ENCODE measurements around the gene SLAMF6.

The SLAMF6 gene

DNA sequence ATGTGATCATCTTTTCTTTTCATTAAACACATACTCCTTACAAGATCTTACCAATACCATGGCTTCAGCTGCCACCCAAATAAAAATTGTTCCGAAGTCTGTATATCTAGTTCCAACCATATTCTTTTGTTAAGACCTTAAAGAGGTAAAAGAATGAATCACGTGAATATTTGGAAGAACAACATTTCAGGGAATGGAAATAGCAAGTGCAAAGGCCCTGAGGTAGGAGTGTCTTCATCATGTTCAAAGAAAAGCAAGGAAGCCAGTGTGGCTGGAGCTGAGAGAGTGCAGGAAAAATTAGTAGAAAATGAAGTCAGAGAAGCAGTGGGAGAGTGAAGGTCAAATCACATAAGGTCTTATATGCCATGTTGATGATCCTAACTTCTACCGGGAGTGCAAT is 50.9 kb downstream of the SLAMF6 start:
- DNase-seq (ENCODE audit: low read depth in 2 of 2, low spot score in 1 of 2) = no peak

DNA sequence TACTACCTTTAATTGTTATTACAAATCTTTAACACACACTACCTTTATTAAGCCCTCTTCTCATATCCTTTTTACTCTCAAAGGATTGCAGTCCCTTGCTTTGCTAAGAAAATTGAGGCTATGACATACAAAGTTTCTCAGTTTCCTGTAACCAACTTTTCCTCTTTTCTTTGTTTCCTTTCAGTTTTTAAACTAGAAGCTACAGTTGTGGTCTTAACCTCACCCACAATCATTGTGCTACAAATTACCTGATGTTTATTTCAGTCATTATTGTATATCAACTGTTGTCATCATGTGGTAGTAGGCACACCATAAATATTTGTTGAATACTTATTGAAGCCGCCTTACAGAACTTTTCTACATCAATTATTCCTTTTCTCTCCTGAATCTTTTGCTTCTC is 51.8 kb downstream of the SLAMF6 start:
- no peak for DNase-seq (ENCODE audit: low read depth in 2 of 2, low spot score in 1 of 2)

DNA sequence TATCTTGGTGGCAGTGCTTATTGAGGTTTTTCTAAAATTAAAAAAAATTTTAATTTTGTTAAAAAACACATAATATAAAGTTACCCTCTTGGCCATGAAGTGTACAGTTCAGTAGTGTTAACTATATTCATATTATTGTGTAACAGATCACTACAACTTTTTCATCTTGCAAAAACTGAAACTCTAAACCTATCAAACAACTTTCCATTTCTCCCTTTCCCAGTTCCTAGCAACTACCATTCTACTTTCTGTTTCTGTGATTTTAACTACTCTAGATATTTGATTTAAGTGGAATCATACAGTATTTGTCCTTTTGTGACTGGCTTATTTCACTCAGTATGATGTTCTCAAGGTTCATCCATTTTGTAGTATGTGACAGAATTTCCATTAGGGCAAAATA is 55.5 kb downstream of the SLAMF6 start:
- DNase-seq (ENCODE audit: low read depth in 2 of 2, low spot score in 1 of 2) = no peak

DNA sequence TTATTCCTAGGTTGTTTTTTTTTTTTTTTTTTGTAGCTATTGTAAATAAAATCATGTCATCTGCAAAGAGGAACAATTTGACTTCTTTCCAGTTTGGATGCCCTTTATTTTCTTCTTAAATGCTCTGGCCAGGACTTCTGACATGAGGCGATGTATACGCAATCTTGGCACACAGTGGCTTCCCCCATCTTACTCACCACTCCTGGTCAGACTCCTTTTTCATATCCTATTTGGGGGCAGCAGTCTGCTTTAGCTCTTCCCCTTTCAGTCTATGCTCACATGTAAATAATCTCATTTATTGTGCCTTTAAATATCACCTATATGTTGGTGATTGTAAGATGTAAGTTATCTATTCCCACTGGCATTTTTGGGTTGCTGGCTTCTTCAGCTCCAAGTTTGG is 56.1 kb downstream of the SLAMF6 start:
- DNase-seq (ENCODE audit: low read depth in 2 of 2, low spot score in 1 of 2) = no peak

DNA sequence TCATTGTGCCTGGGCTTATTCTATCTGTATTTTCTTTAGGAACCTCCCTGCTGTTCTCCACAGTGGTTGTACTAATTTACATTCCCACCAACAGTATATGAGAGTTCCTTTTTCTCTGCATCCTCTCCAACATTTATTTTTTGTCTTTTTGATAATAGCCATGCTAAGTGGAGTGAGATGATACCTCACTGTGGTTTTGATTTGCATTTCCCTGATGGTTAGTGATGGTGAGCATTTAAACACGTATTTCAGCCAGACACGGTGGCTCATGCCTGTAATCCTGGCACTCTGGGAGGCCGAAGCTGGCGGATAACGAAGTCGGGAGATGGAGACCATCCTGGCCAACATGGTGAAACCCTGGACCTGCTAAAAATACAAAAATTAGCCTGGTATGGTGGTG is 57.9 kb downstream of the SLAMF6 start:
- no peak for DNase-seq (ENCODE audit: low read depth in 2 of 2, low spot score in 1 of 2)

DNA sequence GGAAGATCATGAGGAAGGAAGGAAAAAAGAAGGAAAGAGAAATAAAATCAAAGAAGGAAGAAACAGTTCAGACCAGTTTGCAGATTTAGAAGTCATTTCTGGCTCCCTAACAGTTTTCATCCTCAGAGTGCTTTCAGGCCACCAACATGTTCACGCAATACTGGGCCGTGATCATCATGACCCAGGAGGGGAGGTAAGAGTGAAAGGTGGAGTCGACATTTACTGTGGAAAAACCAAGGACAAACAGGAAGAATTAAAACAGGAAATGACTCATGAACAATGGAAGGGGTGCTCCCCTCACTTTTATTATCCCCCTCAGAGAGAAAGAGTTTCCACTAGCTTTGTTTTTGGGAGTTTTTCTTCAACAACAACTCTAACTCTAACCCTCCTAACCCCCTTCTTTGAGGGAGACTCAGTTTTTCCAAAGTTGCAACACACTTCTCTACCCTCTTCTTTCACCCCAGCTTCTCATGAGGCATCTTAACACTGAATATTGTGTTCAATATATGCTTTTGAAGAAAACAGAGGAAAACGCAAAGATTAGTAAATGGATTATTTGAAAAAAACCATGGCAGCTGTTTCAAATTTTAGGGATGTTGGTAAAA is 62.3 kb downstream of the SLAMF6 start:
- DNase-seq (ENCODE audit: low read depth in 2 of 2, low spot score in 1 of 2) = no peak

DNA sequence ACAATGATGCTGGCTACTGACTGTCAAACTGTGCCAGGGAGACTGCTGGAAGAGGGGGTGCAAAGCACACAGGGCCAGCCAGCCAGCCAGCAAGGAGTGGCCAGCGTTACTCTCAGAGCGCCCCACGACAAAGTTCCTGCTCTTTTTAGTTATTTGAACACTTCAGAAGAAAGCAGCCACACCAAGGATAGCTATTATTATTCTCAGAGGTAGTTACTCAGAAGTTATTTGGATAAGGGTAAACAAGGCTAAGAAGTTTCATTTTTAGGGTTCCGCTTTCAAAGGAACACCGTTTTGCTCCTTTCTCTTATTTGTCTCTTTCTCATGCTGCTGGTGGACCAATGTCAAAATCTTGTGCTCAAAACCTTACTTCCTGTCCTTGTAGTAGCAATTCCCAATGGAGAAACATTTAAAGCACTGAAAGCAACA is 62.8 kb downstream of the SLAMF6 start:
- no peak for DNase-seq (ENCODE audit: low read depth in 2 of 2, low spot score in 1 of 2)

DNA sequence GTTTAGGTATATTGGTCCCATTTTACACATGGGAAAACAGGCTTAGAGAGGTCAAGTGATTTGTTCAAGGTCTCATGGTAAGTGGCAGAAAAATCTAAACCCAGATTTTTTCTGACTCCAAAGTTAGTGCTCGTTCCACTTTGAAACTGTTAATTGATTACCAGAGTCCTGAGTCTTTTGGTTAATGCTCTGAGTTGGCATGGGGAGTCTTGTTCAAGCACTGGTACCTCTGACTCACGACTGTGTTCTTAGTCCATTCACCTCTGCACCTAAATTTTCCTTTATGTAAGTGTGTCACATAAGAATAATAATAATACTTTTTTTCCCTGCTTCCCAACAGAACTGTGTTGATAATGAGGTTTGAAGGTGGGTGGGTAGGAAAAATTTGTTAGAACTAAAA is 63.4 kb downstream of the SLAMF6 start:
- no peak for DNase-seq (ENCODE audit: low read depth in 2 of 2, low spot score in 1 of 2)

DNA sequence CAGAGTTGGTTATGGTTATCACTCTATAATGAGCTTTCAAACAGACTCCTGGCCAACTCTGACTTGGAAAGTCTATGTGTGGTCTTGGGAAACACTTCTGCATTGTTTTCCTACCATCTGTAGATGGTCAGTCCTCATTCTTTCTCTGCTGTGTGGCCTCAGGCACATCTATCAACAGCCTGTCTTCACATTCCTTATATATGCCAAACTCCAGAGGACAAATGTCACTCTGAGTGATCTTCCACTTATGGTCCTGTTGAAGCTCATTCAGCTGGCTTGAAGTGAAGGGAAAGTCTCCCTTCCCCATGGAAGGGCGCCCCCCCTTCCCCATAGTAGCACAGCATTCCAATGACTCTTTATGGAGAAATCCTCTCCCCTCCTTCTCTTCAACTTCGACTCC is 64.0 kb downstream of the SLAMF6 start:
- DNase-seq (ENCODE audit: low read depth in 2 of 2, low spot score in 1 of 2) = no peak

DNA sequence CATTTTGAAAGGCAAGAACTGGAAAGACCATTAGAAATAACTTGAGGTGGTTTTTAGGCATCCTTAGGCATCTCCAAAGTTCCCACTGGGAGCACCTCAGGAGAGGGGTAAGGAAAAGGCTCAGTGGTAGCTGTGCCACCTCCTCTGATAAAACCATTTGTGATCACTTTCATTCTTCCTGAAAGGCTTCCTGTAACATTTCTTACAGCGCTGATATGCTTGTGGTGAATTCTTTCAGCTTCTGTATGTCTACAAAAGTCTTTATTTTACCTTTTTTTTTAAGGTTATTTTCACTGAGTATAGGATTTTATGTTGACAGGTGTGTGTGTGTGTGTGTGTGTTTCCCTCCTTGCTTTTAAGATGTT is 67.9 kb downstream of the SLAMF6 start:
- DNase-seq (ENCODE audit: low read depth in 2 of 2, low spot score in 1 of 2) = no peak

DNA sequence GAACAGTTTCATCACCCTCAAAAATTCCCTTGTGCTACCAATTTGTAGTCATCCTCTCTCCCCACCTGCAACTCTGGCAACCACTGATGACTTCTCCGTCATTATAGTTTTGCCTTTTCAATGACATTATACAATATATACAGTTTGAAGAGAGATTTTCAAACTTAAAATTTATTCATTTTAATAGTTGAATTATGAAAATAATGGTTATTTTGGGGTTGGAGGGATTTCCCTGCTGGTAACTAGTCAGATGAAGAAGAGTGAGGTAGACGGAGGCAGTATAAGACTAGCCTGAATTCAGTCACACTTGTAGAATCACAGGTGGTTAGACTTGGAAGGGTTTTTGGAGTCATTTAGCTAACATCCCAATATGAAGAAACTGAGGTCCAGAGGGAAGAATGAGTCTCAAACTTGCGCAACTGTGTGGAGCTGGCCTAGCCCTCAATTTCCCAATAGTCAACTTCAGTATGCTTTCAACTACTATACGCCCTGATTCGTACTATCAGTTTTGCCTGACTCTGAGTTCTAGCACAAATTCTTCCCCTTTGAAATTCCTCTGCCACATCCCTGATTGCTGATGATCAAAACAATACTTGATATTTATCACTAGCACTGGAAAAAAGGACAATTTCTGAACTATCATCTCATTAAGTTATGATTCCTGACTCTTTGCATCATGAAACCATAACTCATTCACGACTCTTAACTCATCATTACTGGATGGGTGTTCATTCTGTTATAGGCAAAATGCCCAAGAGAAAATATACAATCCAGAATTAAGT is 68.5 kb downstream of the SLAMF6 start:
- DNase-seq (ENCODE audit: low read depth in 2 of 2, low spot score in 1 of 2) = no peak

DNA sequence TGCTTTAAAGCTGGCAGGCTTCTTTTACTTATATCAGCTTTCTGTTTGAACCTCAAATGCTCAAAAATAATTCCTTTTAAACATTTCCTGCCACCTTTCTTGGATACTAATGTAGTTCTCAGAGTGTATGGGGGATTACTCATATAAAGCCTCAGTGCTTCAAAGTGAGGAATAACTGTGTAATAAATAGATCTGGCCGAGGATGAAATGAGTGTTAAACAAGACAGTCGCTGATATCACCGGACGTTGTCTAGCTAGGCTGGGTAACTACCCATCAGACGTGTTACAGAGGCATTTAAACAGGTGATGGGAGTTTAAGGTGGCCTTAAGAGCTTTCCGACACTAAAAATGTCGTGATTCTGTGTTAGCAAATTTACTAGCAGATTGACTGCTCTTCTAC is 69.6 kb downstream of the SLAMF6 start:
- DNase-seq (ENCODE audit: low read depth in 2 of 2, low spot score in 1 of 2) = no peak

DNA sequence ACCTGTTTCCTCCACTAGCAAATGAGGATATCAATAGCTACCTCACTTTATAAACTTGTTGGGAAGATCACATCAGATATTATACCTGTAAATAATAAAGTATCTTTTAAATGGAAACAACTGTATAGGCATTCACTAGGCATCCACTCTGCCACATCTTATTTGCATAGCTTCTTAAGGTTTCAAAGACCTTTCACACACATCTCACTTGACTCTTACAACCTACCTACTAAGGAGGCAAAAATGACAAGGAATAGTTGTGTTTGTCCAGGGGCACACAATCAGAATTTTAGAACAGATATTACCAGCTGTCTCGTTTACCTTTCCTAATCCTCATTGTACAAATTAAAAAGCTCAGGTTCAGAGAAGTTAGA is 71.2 kb downstream of the SLAMF6 start:
- DNase-seq (ENCODE audit: low read depth in 2 of 2, low spot score in 1 of 2) = no peak

DNA sequence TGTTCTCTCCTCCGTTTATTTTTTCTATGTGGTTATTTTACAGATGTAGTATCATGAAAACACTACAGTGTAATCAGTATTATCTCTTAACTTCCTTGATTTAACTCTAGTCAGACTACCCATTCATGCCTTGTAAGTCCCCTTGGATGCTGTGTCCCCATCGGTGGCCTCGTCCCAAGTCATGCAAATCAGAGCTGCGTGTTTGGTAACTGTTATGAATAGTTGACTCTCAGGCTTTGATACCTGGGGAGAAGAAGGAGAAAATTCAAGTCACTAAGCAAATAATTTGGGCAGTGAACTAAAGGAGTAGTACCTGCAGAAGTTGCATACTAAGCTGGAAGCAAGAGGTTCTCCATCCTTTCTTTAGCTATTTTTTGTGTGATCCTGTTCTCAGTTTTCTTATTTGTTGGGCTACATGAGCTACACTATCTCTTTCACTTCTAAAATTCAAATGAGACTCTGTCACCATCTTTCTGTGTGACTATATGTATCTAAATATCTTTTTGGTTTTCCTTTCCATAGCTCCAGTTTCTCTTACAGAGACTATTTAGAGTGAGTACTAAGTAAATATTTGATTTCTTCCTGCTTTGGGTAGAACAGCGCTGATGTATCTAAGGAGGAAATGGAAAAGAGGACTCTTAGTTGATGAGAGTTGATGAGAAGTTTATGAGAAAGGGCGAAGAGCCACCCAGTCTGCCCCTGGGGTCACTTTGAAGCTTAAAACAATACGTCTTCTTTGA is 71.8 kb downstream of the SLAMF6 start:
- DNase-seq (ENCODE audit: low read depth in 2 of 2, low spot score in 1 of 2) = no peak

DNA sequence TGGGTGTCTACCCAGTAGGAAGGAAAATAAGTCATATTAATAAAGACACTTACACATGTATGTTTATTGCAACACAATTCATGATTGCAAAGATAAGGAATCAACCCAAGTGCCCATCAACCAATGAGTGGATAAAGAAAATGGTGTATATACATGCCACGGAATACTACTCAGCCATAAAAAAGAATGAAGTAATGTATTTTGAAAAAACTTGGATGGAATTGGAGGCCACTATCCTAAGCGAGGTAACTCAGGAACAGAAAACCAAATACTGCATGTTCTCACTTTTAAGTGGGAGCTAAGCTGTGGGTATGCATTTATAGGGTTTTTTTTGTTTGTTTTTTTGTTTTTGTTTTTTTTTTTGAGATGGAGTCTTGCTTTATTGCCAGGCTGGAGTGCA is 73.6 kb downstream of the SLAMF6 start:
- no peak for DNase-seq (ENCODE audit: low read depth in 2 of 2, low spot score in 1 of 2)

DNA sequence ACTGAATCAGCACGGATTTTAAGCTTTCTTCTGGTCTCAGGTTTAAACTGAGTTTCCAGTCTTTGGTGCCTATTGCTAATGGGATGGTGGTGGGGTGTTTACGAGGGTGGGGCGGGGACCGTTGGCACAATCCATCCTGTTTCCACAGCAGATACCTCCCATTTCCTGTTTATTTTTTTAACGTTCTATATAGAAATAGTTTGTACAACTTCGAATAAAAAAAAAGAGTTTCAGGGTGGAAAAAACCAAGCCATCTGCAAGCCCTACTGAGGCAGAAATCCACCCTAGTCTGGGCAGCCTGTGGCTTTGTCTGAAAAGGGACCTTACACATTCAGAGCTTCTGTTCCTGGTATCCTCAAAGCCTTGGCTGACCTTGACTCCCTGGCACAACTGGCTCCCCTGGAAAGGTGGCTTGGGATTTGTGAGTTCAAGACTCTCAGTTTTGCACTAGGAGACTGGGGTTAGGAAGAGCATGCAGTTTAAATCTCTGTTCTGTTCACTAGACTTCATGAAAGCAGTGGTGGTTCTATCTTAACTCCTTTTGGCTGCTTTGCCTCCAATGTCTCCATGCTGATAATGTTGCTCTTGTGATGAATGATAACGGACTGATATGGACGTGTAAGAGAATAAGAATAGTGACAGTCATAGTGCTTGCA is 76.0 kb downstream of the SLAMF6 start:
- no peak for DNase-seq (ENCODE audit: low read depth in 2 of 2, low spot score in 1 of 2)

DNA sequence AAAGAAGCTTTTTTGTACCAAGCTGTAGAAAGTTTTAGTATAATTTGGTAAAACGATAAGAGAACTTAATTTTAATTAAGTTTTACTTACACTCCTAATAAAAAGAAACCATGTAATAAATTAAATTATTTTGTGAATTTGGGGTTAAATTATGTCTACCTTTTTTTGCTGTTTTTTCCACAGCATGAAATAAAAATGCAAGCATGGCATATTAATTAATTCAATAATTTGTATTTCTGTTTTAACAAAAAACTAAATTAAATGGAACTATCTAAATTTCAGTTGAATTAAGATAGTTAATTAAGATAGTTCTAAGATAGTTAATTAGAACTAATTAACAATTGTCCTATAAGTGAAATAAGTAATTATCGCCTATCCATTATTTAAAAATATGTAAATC is 83.3 kb downstream of the SLAMF6 start:
- no peak for DNase-seq (ENCODE audit: low read depth in 2 of 2, low spot score in 1 of 2)

DNA sequence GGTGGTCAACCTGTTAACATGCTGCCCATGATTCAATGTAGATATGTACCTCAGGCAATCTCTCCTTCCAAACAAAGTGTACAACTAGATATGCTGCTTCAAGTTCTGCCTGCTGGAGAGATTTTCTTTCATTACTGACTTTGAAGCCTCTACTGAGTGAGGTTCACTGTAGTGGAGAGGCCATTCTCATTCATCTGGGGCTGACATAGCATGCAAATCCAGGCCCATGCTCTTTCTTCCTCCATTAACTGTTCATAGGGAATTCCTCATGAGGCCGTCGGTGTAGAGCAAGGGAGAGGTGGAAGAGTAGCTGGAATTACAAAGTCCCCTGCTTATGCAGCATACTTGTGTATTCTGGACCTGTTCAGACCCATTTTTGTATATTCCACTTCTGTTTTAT is 84.1 kb downstream of the SLAMF6 start:
- DNase-seq (ENCODE audit: low read depth in 2 of 2, low spot score in 1 of 2) = no peak

DNA sequence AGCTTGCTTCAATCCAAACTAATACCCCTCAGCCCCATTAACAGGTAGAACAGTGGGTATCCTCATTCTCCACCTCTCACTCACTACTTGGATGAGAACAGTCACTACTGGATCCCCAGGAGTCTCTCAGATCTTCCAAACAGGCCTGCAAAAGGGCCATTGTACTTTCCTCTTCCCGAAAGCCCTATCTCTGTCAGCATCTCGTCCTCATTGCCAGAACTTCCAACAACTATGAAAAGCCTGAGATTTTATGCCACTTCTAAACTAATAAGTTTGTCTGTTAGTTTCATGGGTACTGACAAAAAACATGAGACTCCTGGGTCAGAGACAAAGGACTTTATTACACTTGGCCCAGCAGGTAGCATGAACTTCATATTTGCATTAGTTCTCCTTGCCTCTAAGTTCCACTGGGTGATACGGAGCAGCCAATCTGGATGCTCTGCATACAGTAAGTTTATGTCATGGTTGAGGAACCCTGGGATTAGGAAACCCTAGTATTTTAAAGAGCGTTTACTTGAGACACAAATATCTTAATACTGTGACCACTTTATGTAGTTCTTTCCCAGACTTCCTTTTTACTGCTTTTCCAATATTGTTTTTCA is 84.6 kb downstream of the SLAMF6 start:
- DNase-seq (ENCODE audit: low read depth in 2 of 2, low spot score in 1 of 2) = no peak

DNA sequence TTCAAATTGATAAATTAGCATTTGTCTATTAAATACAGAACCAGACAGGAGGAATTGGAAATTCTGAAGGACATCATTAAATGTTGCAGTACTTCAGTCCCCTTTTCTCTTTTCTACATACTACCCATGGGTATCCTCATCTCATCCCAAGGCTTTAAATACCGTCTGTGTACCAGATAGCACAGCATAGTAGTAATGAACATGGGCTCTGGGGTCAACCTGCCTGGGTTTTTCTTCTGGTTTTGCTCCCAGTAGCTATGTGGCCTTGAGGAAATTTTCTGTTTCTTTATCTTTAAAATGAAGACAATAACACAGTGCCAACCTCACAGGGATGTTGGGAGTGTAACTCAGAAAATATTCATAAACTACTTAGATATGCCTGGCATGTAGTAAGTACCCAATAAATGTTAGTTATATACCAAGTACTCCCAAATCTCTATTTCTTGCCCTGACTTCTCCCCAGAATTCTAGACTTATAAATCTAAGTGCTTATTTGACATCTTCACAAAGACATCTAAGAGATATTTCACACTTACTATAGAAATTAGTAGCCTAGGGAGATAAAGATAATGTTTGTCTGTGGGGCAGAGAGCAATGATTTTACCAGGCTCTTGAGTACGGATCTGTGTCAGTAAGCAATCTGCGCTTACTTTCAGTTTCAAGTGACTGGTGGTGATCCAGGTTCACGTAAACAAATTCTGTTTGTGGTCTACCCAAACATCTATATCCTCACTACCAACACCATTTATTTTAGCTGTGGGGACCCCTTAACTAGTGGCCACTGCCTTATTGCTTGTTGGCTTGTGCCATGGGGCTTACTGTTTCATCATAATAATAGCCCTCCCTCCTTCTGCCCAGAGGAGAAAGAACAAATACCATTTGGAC is 85.4 kb downstream of the SLAMF6 start:
- no peak for DNase-seq (ENCODE audit: low read depth in 2 of 2, low spot score in 1 of 2)

DNA sequence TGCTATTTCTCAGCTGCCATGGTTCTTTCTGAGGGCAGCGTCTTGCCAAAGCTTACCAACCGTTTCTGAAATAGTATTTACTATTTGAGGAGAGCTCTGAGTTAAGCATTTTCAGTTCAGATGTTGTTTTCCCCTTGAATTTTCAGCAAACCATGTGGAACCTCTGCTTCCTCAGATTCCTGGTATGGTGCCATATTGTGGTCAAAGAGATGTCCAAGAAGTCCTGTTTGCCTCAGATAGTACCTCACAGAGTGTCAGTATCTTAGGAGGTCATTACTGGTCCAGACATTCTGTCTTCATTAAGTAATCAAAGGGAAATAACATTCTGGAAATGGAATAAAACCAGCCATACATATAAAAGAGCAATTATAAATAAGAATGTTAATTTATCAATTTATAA is 86.1 kb downstream of the SLAMF6 start:
- no peak for DNase-seq (ENCODE audit: low read depth in 2 of 2, low spot score in 1 of 2)
